Nephron progenitor cell (in vitro differentiated cells): ENCODE results near the gene SPATA6.

Experiments
- DNase-seq: peaks from one replicate; pipeline ENCODE4 v3.0.0; 2021
- H3K27ac Mint-ChIP-seq: 2 replicates; pipeline ENCODE4 v1.8.0; 2021; ENCODE audit warnings: mild to moderate bottlenecking, moderate library complexity, mixed read lengths
- H3K27me3 Mint-ChIP-seq: 2 replicates; pipeline ENCODE4 v1.8.0; 2021; ENCODE audit warnings: mild to moderate bottlenecking, low read depth, mixed read lengths; ENCODE audit not compliant: poor library complexity
- H3K36me3 Mint-ChIP-seq: 2 replicates; pipeline ENCODE4 v1.8.0; 2021; ENCODE audit warnings: low read depth, mixed read lengths
- H3K4me1 Mint-ChIP-seq: 2 replicates; pipeline ENCODE4 v1.8.0; 2021; ENCODE audit warnings: mixed read lengths
- H3K4me3 Mint-ChIP-seq: 2 replicates; pipeline ENCODE4 v1.8.0; 2021; ENCODE audit warnings: mild to moderate bottlenecking, moderate library complexity, mixed read lengths
- H3K9me3 Mint-ChIP-seq: 2 replicates; pipeline ENCODE4 v1.8.0; 2021; ENCODE audit warnings: mild to moderate bottlenecking, moderate library complexity, mixed read lengths
- TF ChIP-seq, protein P1 (sequence below): fragments of 200-600 bp; sonication (generic); IDR thresholded peaks from 2 replicates; pipeline ENCODE4 v1.5.0; 2021; ENCODE audit warnings: antibody characterized with exemption

Gene SPATA6

GRCh38 chr1:48470481-48470855 lies 1.5 kb downstream of the SPATA6 start:
- Mint-ChIP-seq H3K9me3 (peaks cover 8% of the 10 kb centered on the region), H3K27ac (no peak overlapping the region), H3K4me1 (peaks cover 32% of the 10 kb centered on the region), H3K36me3 (peaks cover 5% of the 10 kb centered on the region), H3K4me3 (peak overlapping the region; percentile 92), H3K27me3 (no peaks in the 10 kb centered on the region)
- peak; percentile 20 for DNase-seq
- TF ChIP-seq, protein P1, sequence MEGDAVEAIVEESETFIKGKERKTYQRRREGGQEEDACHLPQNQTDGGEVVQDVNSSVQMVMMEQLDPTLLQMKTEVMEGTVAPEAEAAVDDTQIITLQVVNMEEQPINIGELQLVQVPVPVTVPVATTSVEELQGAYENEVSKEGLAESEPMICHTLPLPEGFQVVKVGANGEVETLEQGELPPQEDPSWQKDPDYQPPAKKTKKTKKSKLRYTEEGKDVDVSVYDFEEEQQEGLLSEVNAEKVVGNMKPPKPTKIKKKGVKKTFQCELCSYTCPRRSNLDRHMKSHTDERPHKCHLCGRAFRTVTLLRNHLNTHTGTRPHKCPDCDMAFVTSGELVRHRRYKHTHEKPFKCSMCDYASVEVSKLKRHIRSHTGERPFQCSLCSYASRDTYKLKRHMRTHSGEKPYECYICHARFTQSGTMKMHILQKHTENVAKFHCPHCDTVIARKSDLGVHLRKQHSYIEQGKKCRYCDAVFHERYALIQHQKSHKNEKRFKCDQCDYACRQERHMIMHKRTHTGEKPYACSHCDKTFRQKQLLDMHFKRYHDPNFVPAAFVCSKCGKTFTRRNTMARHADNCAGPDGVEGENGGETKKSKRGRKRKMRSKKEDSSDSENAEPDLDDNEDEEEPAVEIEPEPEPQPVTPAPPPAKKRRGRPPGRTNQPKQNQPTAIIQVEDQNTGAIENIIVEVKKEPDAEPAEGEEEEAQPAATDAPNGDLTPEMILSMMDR, result no peak

DNA sequence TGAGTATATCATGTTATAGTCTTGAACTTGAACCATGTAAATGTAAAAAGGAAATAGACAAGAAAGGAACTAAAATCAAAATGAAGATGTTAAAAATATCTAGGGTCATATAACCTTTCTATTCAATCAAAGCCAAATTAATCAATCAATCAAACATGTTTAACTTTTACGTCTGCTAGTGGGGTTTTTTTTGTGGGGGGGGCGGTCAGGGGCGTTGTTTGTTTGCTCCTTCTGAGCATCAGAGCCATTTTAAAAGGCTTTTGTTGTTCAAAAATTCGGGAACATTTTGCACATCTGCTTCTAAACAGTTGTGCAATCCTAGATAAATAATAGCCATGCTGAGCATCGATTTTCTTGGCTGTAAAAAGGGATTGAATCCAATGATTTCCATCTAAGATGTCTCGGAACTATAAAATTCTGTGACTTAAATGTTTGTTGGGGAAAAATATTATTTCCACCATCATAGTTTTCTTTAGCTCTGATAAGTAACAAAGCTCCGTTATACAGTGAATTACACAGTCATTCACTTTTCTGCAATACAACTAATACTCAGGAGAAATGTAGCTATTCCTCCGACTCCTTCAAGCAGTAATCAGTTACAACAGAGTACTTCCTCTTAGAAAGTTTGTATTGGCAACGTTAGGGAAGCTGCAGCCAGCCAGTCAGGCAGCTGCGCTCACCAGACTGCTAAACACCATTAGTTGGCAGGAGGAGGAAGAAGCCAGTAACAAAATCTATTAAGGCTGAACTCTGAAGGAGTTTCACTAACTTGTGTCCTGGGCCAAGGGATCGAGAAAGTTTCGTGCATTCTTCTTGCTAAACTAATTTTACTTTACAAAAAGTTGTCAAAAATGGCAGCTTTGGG lies 2.2 kb downstream of the SPATA6 start:
- no peak for DNase-seq
- Mint-ChIP-seq H3K4me3 (peak overlapping the region; percentile 92), H3K4me1 (peaks cover 32% of the 10 kb centered on the region), H3K27ac (no peak overlapping the region), H3K27me3 (no peaks in the 10 kb centered on the region), H3K36me3 (peaks cover 5% of the 10 kb centered on the region), H3K9me3 (peaks cover 4% of the 10 kb centered on the region)
- TF ChIP-seq, protein P1, result no peak

DNA sequence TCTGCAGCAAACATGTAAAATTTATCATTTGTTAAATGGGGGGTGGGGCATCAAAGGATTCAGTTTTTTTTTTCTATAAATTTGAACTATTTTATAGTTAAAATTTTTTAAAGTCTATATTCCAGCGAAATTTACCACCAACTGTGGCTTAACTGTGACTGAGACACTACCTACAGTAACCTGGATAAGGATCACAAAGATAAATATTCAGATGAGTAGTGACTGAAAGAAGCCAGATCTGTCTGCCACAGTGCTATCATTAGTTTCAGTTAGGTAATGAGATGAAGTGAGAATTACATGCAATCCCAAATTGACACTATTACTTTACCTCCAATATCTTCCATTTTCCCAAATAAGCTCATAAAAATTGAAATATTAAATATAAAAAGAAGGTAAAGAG lies 5.4 kb downstream of the SPATA6 start:
- no peaks in the 10 kb centered on the region for H3K9me3 Mint-ChIP-seq
- TF ChIP-seq, protein P1, result no peak
- peaks cover 5% of the 10 kb centered on the region for H3K36me3 Mint-ChIP-seq
- no peak overlapping the region for H3K4me3 Mint-ChIP-seq
- H3K27me3 Mint-ChIP-seq, result no peaks in the 10 kb centered on the region
- H3K4me1 Mint-ChIP-seq, result peaks cover 32% of the 10 kb centered on the region
- H3K27ac Mint-ChIP-seq, result no peak overlapping the region
- DNase-seq, result no peak

DNA sequence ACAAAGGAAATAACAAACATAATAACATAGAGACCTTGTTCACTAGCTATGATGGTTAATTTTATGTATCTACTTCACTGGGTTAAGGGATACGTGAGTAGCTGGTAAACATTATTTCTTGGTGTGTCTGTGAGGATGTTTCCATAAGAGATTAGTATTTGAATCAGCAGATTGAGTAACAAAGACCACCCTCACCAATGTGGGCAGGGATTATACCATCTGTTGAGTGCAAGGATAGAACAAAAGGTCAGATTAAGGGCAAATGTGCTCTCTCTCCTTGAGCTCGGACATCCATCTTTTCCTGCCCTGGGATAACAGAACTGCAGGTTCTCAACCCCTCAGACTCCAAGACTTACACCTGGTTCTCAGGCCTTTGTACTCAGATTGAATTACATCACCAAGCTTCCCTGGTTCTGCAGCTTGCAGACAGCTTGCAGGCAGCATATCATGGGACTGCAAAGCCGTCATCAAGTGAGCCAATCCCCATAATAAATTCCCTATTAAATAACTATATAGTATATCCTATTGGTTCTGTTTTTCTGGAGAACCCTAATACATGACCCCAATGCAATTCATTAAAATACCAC lies 9.2 kb downstream of the SPATA6 start:
- TF ChIP-seq, protein P1, result no peak
- no peak for DNase-seq
- H3K4me3 Mint-ChIP-seq, result no peak overlapping the region
- H3K9me3 Mint-ChIP-seq, result no peaks in the 10 kb centered on the region
- no peaks in the 10 kb centered on the region for H3K36me3 Mint-ChIP-seq
- peaks cover 6% of the 10 kb centered on the region for H3K4me1 Mint-ChIP-seq
- no peak overlapping the region for H3K27ac Mint-ChIP-seq
- H3K27me3 Mint-ChIP-seq, result no peaks in the 10 kb centered on the region

GRCh38 chr1:48450505-48450904 lies 21.5 kb downstream of the SPATA6 start:
- no peak for DNase-seq
- Mint-ChIP-seq H3K36me3 (peaks cover 23% of the 10 kb centered on the region), H3K27me3 (no peaks in the 10 kb centered on the region), H3K4me1 (no peaks in the 10 kb centered on the region), H3K9me3 (no peaks in the 10 kb centered on the region), H3K4me3 (no peak overlapping the region), H3K27ac (no peak overlapping the region)
- TF ChIP-seq, protein P1, result no peak
